ENCODE measurements around the gene VIPR2.

Gene VIPR2

DNA sequence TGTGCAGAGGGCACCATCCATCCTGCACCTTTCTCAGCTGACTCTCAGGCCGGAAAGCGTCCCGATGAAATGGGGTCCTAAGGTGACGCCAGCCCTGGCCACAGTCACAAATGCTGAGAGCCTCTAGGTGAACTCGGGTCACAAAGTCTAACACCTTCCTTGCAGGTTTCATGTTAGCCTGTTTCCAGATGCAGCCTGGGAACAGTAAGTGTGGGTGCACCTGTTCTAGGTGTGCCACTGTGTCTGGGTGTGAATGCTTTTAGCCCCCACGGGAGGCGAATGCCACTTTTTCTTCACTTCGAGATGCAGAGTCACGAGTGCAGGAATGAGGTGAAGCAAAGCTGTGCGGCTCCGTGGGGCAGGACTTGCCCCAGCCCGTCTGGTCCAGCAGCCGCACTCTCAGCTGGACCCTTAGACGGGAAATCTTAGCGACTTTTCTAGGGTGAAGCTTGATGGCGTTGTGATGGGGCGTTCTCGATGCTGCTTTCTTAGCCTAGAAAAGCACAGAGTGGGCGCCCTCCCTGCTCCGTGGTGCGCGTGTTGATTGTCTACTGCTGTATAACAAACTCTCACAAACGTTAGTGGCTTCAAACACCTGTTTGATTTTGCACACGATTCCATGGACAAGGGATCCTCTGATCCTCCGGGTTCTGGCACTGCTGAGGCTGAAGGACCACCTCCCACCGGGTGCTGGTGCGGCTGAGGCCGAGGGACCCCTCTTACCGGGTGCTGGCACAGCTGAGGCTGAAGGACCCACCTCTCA lies 13.6 kb upstream of the VIPR2 start:
- in situ Hi-C loops (cut with HindIII; ENCODE audit: low sequenced_read_pairs), result no loop called here
- DNase-seq (ENCODE audit: low read depth), result no peak
- no peak overlapping the region for H3K4me3 ChIP-seq (ENCODE audit: low read depth, low read length)
- TF ChIP-seq CTCF (IDR thresholded peaks at IDR 0.05; ENCODE audit: low read depth, low read length, missing control alignments), result no peak

- H3K4me3 ChIP-seq (ENCODE audit: low read depth, low read length), result no peak overlapping the region
- no peak for TF ChIP-seq CTCF (IDR thresholded peaks at IDR 0.05; ENCODE audit: low read depth, low read length, missing control alignments)
- in situ Hi-C loops (cut with HindIII; ENCODE audit: low sequenced_read_pairs), result no loop called here
- no peak for DNase-seq (ENCODE audit: low read depth)
Observed at GRCh38 chr7:159157714-159158113, 13.0 kb upstream of the VIPR2 start.

DNA sequence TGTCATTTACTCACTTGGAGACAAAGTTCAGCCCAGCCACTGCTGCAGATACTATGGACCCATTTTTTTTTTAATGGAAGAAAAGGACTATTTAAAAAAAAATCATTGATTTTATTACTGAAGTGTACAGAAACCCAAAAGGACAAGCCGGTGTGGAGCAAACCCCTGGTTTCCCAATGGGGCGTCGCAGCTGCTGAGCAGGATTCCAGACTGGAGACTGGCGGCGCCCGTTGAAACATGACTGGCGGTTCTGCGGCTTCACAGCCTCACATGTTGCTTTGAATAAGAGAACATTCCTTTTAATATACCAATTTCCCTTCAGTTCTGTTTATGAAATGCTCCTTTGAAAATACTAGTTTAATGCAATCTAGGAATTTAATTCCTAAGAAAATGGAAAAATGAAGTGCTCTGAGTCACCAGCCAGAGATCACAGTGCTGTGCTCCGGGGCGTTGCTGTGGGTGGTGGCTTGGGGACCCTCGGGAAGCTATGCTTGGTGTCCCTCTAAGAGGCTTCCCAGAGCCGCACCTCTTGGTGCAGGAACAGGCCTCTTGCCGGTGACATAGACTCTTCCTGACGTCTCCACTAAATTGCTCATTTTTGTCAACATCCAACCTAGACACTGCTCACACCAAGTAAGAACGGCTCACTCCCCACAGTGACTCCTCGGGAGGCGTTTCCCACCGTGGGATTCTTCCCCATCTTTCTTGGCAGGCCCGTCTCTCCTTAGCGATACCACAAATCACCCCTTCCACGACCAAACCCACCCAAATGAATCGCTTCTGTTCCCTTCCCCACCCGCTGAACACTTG lies 12.0 kb upstream of the VIPR2 start:
- no peak overlapping the region for H3K4me3 ChIP-seq (ENCODE audit: low read depth, low read length)
- TF ChIP-seq CTCF (IDR thresholded peaks at IDR 0.05; ENCODE audit: low read depth, low read length, missing control alignments), result no peak
- in situ Hi-C loops (cut with HindIII; ENCODE audit: low sequenced_read_pairs), result no loop called here
- no peak for DNase-seq (ENCODE audit: low read depth)

GRCh38 chr7:159155410-159155809 lies 10.7 kb upstream of the VIPR2 start:
- DNase-seq (ENCODE audit: low read depth), result no peak
- in situ Hi-C loops (cut with HindIII; ENCODE audit: low sequenced_read_pairs), result no loop called here
- no peak for TF ChIP-seq CTCF (IDR thresholded peaks at IDR 0.05; ENCODE audit: low read depth, low read length, missing control alignments)
- no peak overlapping the region for H3K4me3 ChIP-seq (ENCODE audit: low read depth, low read length)

DNA sequence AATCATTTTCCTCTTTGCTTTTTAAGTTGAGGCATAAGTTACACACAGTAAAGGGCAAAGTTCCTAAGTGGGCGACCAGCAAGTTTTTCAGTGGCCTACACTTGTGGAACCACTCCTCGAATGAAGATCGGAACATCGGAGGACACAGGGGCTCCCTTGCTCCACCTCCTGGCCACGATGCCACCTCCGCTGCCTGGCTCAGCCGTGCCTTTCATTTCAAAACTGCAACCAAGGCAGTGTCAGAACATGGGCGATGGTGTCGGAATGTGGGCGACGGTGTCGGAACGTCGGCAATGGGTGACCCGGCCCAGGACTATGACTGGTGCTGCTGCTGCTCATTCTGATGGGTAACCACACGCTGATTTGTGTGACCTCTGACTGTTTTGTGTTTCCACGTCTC lies 9.6 kb upstream of the VIPR2 start:
- H3K4me3 ChIP-seq (ENCODE audit: low read depth, low read length), result no peak overlapping the region
- in situ Hi-C loops (cut with HindIII; ENCODE audit: low sequenced_read_pairs), result no loop called here
- DNase-seq (ENCODE audit: low read depth), result no peak
- no peak for TF ChIP-seq CTCF (IDR thresholded peaks at IDR 0.05; ENCODE audit: low read depth, low read length, missing control alignments)

GRCh38 chr7:159153511-159153910 lies 8.8 kb upstream of the VIPR2 start:
- no peak for DNase-seq (ENCODE audit: low read depth)
- TF ChIP-seq CTCF (IDR thresholded peaks at IDR 0.05; ENCODE audit: low read depth, low read length, missing control alignments), result no peak
- in situ Hi-C loops (cut with HindIII; ENCODE audit: low sequenced_read_pairs), result no loop called here
- no peak overlapping the region for H3K4me3 ChIP-seq (ENCODE audit: low read depth, low read length)
